ENCODE results near the gene PCGF2.

DNA sequence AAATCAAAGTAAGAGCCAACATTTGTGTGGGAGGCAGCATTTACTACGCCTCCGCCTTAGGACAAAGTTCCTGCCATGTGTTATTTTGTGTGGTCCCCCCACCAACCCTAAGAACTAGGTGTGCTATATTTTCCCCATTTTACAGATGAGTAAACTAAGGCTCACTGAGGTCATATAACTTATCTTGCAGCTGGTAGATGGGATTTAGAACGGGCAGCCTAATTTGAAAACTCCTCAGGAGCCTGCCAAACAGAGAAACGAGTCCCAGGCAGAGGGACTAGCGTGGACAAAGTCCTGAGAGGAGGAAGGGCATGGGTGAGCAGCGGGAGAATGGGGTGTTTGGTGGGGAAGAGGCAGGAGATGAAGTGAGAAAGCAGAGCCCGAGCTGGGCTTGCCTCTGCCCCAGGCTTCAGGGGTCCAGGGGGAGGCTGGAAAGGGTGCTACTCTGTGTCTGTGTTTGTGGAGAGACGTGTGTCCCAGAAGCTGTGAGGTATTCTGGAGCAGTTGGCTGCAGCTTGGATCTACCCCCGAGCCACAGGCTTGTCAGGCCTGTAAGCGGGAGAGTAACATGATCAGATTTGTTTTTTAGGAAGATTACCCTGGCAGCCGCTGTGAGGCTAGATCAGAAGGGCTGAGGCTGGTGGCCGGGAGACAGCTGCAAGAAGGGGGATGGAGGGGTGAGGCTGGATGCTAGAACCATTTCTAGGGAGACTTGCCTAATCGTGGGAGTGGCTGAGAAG lies 38.1 kb downstream of the PCGF2 start:
- TF ChIP-seq, protein P1, sequence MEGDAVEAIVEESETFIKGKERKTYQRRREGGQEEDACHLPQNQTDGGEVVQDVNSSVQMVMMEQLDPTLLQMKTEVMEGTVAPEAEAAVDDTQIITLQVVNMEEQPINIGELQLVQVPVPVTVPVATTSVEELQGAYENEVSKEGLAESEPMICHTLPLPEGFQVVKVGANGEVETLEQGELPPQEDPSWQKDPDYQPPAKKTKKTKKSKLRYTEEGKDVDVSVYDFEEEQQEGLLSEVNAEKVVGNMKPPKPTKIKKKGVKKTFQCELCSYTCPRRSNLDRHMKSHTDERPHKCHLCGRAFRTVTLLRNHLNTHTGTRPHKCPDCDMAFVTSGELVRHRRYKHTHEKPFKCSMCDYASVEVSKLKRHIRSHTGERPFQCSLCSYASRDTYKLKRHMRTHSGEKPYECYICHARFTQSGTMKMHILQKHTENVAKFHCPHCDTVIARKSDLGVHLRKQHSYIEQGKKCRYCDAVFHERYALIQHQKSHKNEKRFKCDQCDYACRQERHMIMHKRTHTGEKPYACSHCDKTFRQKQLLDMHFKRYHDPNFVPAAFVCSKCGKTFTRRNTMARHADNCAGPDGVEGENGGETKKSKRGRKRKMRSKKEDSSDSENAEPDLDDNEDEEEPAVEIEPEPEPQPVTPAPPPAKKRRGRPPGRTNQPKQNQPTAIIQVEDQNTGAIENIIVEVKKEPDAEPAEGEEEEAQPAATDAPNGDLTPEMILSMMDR (IDR thresholded peaks at IDR 0.05; ENCODE audit: low read length) = no peak
- no peak for TF ChIP-seq EZH2 (IDR thresholded peaks at IDR 0.05; ENCODE audit: borderline replicate concordance, low read length)

All from OCI-LY1 (cell line).